Spleen (tissue), 11 donors: Measurements from ENCODE around the gene AGPS. TPM values are rescaled to one million over a fixed set of nuclear protein-coding genes. Genes with fewer than 3 reads are reported as not detected.
"Not testable (repeated sequence)": the region's sequence is repeated elsewhere in the genome, so short reads cannot be mapped to it uniquely, and the experiment has no call there.

Experiments
- DNase-seq: peaks from one replicate; pipeline ENCODE4 v3.0.0-alpha.2; 2020
- H3K27ac ChIP-seq, 8 donors: fragments of 200-600 bp; sonication (generic) in 7 of 8; 1 replicate in 4 of 8; 2 replicates in 4 of 8; pipeline versions ENCODE4 v1.5.0 to v1.8.0; 2016 to 2021; ENCODE audit warnings: inconsistent platforms in 4 of 8, mild to moderate bottlenecking in 4 of 8, moderate library complexity in 1 of 8
- H3K27me3 ChIP-seq, 7 donors: fragments of 200-600 bp; sonication (generic) in 6 of 7; replicated peaks in 1 of 7; 1 replicate in 4 of 7; 2 replicates in 3 of 7; pipeline versions ENCODE4 v1.5.0 to v1.8.0; 2016 to 2021; ENCODE audit warnings: inconsistent platforms in 3 of 7, mild to moderate bottlenecking in 1 of 7
- H3K36me3 ChIP-seq, 6 donors: fragments of 200-600 bp; sonication (generic) in 5 of 6; 1 replicate in 4 of 6; 2 replicates in 2 of 6; pipeline versions ENCODE4 v1.5.0 to v1.8.0; 2016 to 2021; ENCODE audit warnings: inconsistent platforms in 2 of 6
- H3K4me1 ChIP-seq, 6 donors: fragments of 200-600 bp; sonication (generic) in 5 of 6; 1 replicate in 3 of 6; 2 replicates in 3 of 6; pipeline versions ENCODE4 v1.5.0 to v1.8.0; 2016 to 2021; ENCODE audit warnings: inconsistent platforms in 3 of 6
- H3K4me3 ChIP-seq, 8 donors: fragments of 200-600 bp; sonication (generic) in 7 of 8; 1 replicate in 4 of 8; 2 replicates in 4 of 8; pipeline versions ENCODE4 v1.5.0 to v1.8.0; 2016 to 2021; ENCODE audit warnings: inconsistent platforms in 4 of 8, mild to moderate bottlenecking in 4 of 8, moderate library complexity in 2 of 8
- H3K9me3 ChIP-seq, 8 donors: fragments of 200-600 bp; sonication (generic) in 7 of 8; 1 replicate in 4 of 8; 2 replicates in 4 of 8; pipeline versions ENCODE4 v1.5.0 to v1.8.0; 2016 to 2021; ENCODE audit warnings: inconsistent platforms in 4 of 8
- CTCF ChIP-seq, 11 experiments: fragments of 200-600 bp in 7 of 11; fragments of 450-650 bp in 4 of 11; sonication (generic) in 4 of 11; IDR thresholded peaks in 8 of 11; conservative IDR thresholded peaks in 3 of 11; 1 replicate in 7 of 11; 2 replicates in 4 of 11; pipeline versions ENCODE4 v1.4.0 to v1.8.0; 2016 to 2021; ENCODE audit warnings: antibody characterized with exemption in 11 of 11, inconsistent platforms in 4 of 11, mild to moderate bottlenecking in 1 of 11
- POLR2A ChIP-seq, 3 donors: fragments of 450-650 bp; IDR thresholded peaks; one replicate each; pipeline ENCODE4 v1.5.1; 2017; ENCODE audit warnings: antibody characterized with exemption in 3 of 3, mild to moderate bottlenecking in 1 of 3
- POLR2AphosphoS5 ChIP-seq, 3 donors: sonication (generic); formaldehyde crosslinking; IDR thresholded peaks; one replicate each; pipeline ENCODE4 v1.5.1; 2017; ENCODE audit warnings: antibody characterized with exemption in 3 of 3
- WGBS, 5 donors: extraction: QIAGEN DNeasy Blood & Tissue Kit in 3 of 5; methylation state at CpG; one replicate each; pipeline versions ENCODE4 v1.1.5 to v1.1.7; 2013 to 2018; 5-methylcytosine and 5-hydroxymethylcytosine counted together
- intact Hi-C: fragments of 100-400 bp; cut with DNase I; formaldehyde crosslinking; loops from one replicate; pipeline ENCODE4 v1.15.0; 2023; ENCODE audit warnings: low total_unique reads
- polyA plus RNA-seq, 3 donors: library from polyadenylated mRNA; stranded (reverse); fragments of 200-250 nt; gene quantifications; one replicate each; pipeline ENCODE4 v1.2.1, GENCODE V29; 2013
- total RNA-seq, 7 donors: library from RNA; depleted of rRNA in 3 of 7; stranded (reverse); fragments of >200 nt in 3 of 7; fragmentation: NEBNext Ultra II Directional in 4 of 7; extraction: Animal tissue kit (Norgen Biotek cat#: 25700) in 4 of 7; gene quantifications; one replicate each; pipeline versions ENCODE4 v1.1.0 to v1.2.1, GENCODE V29; 2016 to 2021
- donor health status: healthy with polysubstance abuse.
- donor health status: DM: no; HTN: no; CAD: no; lungs with moderate emphysema.
- donor health status: DM: no; HTN: no; CAD: no.
- donor health status: Bipolar disorder and iron deficiency.
- donor health status: healthy.
- donor health status: DM: no; HTN: no; CAD: no.
- donor health status: DM: yes; HTN: yes; CAD: no.

The AGPS gene
- total and polyA plus RNA-seq, 10 donors, result 3.3 to 44.5 (median 28.2) TPM

- peaks cover 0 to 16% (median 0%) of the 10 kb centered on the region in 6 donors for H3K36me3 ChIP-seq
- no peak for TF ChIP-seq POLR2AphosphoS5 (IDR thresholded peaks at IDR 0.05)
- no peak for TF ChIP-seq CTCF (IDR thresholded peaks at IDR 0.05 in 8 of 11, conservative IDR thresholded peaks at IDR 0.05 in 3 of 11)
- no peak for TF ChIP-seq POLR2A (IDR thresholded peaks at IDR 0.05)
- intact Hi-C loops, result no loop called here
- no peak overlapping the region for H3K4me3 ChIP-seq
- peaks cover 0 to 15% (median 8%) of the 10 kb centered on the region in 8 donors for H3K9me3 ChIP-seq
- no peak overlapping the region for H3K27ac ChIP-seq
- no peaks in the 10 kb centered on the region for H3K27me3 ChIP-seq
- WGBS, 5 donors, result 82 to 100% (median 92%) methylated on average over 1 of the region's 1 CpG
- DNase-seq, result no peak
- peaks cover 0 to 16% (median 0%) of the 10 kb centered on the region in 6 donors for H3K4me1 ChIP-seq
These were observed 29.7 kb downstream of the AGPS start for GRCh38 chr2:177422271-177422670.

GRCh38 chr2:177424120-177424519 is 31.5 kb downstream of the AGPS start:
- intact Hi-C loops, H3K27me3 ChIP-seq, H3K27ac ChIP-seq, H3K4me1 ChIP-seq, DNase-seq, H3K4me3 ChIP-seq: not testable (repeated sequence)
- peaks cover 0 to 34% (median 25%) of the 10 kb centered on the region in 8 donors for H3K9me3 ChIP-seq
- H3K36me3 ChIP-seq, result peaks cover 0 to 26% (median 0%) of the 10 kb centered on the region in 6 donors
- WGBS, 5 donors, result 88 to 100% (median 100%) methylated on average over 1 of the region's 1 CpG

GRCh38 chr2:177424620-177425019 is 32.0 kb downstream of the AGPS start:
- intact Hi-C loops, H3K27me3 ChIP-seq, H3K4me1 ChIP-seq, H3K27ac ChIP-seq, H3K4me3 ChIP-seq, DNase-seq: not testable (repeated sequence)
- WGBS, 5 donors, result 94 to 97% (median 96%) methylated on average over 5 of the region's 5 CpGs
- Histone ChIP-seq H3K36me3 (peaks cover 0 to 31% (median 0%) of the 10 kb centered on the region in 6 donors), H3K9me3 (peaks cover 0 to 36% (median 28%) of the 10 kb centered on the region in 8 donors)

GRCh38 chr2:177427316-177427715 is 34.7 kb downstream of the AGPS start:
- Histone ChIP-seq H3K4me3 (no peak overlapping the region), H3K9me3 (peaks cover 0 to 63% (median 54%) of the 10 kb centered on the region in 8 donors), H3K27me3 (no peaks in the 10 kb centered on the region), H3K36me3 (peaks cover 0 to 43% (median 5%) of the 10 kb centered on the region in 6 donors), H3K27ac (no peak overlapping the region), H3K4me1 (no peaks in the 10 kb centered on the region)
- intact Hi-C loops, result no loop called here
- TF ChIP-seq POLR2A (IDR thresholded peaks at IDR 0.05), result no peak
- no peak for TF ChIP-seq CTCF (IDR thresholded peaks at IDR 0.05 in 8 of 11, conservative IDR thresholded peaks at IDR 0.05 in 3 of 11)
- no peak for TF ChIP-seq POLR2AphosphoS5 (IDR thresholded peaks at IDR 0.05)
- no peak for DNase-seq

- H3K9me3 ChIP-seq, result peaks cover 0 to 69% (median 60%) of the 10 kb centered on the region in 8 donors
- WGBS, 5 donors, result 94 to 100% (median 98%) methylated on average over 2 of the region's 2 CpGs
- intact Hi-C loops, H3K4me3 ChIP-seq, H3K4me1 ChIP-seq, H3K27me3 ChIP-seq, DNase-seq, H3K27ac ChIP-seq: not testable (repeated sequence)
- peaks cover 0 to 49% (median 8%) of the 10 kb centered on the region in 6 donors for H3K36me3 ChIP-seq
These were observed 35.4 kb downstream of the AGPS start for GRCh38 chr2:177427936-177428335.
